ENCODE results near the gene XYLT1.

XYLT1 gene

DNA sequence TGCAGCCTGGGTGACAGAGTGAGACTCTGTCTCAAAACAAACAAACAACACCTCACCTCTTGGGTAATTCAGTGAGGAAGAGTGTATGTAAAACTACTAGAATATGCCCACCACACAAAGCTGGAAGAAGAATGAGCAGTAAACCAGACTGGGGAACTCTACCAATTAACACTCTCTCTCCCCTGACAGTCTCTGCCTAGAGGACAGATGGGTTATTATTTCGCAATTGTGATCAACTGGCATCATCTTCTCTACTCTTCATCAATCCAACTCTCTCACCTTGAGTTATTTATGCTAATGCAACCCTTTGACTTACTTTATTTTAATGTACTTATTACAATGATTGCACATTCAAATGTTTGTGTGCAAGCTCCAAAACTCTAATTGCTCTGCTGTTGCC is 205.6 kb downstream of the XYLT1 start:
- in situ Hi-C loops (cut with HindIII; ENCODE audit: low sequenced_read_pairs), result no loop called here
- H3K4me3 ChIP-seq (ENCODE audit: low read depth, low read length), result no peak overlapping the region
- TF ChIP-seq, protein P1, sequence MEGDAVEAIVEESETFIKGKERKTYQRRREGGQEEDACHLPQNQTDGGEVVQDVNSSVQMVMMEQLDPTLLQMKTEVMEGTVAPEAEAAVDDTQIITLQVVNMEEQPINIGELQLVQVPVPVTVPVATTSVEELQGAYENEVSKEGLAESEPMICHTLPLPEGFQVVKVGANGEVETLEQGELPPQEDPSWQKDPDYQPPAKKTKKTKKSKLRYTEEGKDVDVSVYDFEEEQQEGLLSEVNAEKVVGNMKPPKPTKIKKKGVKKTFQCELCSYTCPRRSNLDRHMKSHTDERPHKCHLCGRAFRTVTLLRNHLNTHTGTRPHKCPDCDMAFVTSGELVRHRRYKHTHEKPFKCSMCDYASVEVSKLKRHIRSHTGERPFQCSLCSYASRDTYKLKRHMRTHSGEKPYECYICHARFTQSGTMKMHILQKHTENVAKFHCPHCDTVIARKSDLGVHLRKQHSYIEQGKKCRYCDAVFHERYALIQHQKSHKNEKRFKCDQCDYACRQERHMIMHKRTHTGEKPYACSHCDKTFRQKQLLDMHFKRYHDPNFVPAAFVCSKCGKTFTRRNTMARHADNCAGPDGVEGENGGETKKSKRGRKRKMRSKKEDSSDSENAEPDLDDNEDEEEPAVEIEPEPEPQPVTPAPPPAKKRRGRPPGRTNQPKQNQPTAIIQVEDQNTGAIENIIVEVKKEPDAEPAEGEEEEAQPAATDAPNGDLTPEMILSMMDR (IDR thresholded peaks at IDR 0.05; ENCODE audit: low read depth, low read length), result no peak
- DNase-seq (ENCODE audit: low read depth, low spot score), result no peak

DNA sequence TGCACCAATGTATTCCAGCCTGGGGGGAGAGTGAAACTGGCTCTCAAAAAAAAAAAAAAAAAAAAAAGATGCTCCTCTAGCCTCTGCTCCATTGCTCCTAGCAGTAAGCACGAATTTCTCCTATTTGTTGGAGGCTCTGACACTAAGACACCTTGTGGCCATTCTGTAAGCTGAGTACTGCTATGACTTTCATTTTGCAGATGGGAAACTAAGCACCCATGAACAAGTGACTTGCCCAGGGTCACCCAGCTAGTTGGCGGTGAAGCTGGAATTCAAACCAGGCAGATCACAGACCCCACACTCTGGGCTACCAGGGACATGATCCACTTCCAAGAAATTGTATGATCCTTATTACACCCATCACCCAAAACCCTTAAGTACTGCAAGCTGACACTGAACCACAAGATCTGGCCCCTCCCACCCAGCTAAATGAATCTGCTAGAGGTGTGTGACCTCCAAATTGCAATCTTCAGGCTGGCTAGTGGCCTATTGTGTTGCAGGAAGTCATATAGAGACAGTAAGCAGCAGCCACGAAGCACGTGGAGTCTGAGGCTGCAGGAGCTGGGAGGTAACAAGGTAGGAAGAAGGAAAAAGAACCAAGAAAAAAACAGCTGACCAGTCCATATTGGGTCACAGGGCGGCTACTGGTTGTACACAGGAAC is 209.4 kb downstream of the XYLT1 start:
- in situ Hi-C loops (cut with HindIII; ENCODE audit: low sequenced_read_pairs), result no loop called here
- no peak for DNase-seq (ENCODE audit: low read depth, low spot score)

DNA sequence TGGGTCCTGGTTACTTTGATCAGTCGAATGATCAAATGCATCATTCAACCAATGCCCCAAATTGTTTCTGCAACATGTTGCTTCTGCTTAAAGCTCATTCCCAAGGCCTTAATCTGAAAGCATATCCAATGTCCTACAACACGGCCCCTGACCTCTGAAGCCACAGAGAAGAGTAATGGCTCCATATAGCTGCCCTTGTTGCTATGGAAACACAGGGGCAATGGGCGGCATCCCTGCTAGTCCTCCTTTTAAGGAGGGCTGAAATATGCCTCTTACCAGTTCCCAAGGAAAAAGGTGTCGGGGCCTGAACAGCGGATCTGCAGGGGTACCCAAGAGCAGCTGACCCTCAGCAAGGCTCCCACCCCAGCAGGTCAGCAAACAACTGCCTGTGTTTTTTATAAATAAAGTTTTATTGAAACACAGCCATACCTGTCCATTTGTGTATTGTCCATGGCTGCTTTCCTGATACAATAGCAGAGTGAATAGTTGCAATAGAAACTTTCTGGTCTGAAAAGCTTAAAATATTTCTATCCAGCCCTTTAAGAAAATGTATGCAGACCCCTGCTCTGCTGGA is 210.4 kb downstream of the XYLT1 start:
- no peak overlapping the region for H3K4me3 ChIP-seq (ENCODE audit: low read depth, low read length)
- in situ Hi-C loops (cut with HindIII; ENCODE audit: low sequenced_read_pairs), result no loop called here
- TF ChIP-seq, protein P1 (IDR thresholded peaks at IDR 0.05; ENCODE audit: low read depth, low read length), result no peak
- DNase-seq (ENCODE audit: low read depth, low spot score), result no peak

More for the DNA sequence above, 209.4 kb downstream of the XYLT1 start:
- TF ChIP-seq, protein P1 (IDR thresholded peaks at IDR 0.05; ENCODE audit: low read depth, low read length), result no peak
- H3K4me3 ChIP-seq (ENCODE audit: low read depth, low read length), result no peak overlapping the region

DNA sequence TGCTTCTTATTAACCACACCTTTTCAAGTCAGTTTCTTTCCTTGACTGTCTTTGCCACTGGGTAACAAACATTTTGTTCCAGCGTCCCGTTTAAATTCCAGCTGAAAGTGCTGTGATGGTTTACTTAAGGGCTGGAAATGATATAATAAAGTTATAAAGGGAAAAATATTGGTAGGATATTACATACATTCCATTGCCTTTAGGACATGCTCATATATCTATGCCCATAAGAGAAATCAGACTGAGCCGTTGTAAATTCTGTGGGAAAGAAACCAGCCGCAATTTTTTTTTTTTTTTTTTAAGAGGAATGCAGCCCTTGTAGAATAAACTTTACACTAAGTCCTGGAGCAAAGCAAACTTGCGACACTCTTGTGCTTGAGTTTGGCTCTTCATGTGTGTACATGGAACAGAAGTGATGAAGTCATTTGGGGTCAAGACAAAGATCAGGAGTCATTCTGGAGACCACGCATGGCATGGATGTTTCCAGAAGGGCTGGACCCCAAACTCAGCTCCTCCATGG is 210.9 kb downstream of the XYLT1 start:
- no peak overlapping the region for H3K4me3 ChIP-seq (ENCODE audit: low read depth, low read length)
- no peak for DNase-seq (ENCODE audit: low read depth, low spot score)
- TF ChIP-seq, protein P1 (IDR thresholded peaks at IDR 0.05; ENCODE audit: low read depth, low read length), result no peak
- in situ Hi-C loops (cut with HindIII; ENCODE audit: low sequenced_read_pairs), result no loop called here

DNA sequence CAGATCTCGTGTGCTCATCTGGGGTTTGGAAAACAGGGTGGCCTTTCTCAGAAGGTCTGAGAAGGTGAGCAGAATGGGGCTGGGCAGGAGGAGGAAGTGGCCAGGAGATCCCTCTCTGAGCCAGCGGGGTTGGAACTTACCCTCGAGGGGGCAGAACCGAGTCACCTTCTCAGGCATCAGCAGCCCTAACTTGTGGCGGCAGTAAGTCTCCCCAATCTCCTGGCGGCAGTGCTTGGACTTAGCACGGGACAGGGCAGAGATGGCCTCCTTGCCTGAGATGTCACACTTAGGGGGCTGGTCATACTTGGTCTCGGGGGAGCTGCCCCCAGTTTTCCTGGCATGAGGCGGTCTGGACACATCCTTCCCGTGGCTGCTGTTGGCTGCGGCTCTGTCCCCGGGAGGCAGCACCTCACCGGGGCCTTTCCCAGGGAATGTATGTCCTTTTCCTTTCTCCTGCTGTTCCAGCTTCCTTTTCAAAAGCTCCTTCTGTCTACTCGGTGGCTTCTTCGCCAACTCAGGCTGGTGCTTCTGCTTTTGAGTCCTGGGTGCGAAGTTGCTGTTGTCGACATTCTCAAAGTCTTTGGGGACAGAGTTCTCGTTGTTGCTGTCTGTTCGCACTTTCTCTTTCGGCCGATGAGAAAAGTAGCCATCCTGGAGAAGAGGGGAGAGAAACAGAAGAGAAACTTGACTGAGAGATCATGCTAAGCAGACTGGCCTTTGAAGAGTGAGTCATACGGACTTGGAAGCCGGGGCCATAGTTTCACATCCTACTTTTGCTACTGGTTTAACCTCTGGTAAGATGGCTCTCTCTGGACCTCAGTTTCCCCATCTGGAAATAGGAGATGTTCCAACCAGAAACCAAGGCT is 211.7 kb downstream of the XYLT1 start:
- no peak for DNase-seq (ENCODE audit: low read depth, low spot score)
- TF ChIP-seq, protein P1 (IDR thresholded peaks at IDR 0.05; ENCODE audit: low read depth, low read length), result no peak
- in situ Hi-C loops (cut with HindIII; ENCODE audit: low sequenced_read_pairs), result no loop called here
- no peak overlapping the region for H3K4me3 ChIP-seq (ENCODE audit: low read depth, low read length)

DNA sequence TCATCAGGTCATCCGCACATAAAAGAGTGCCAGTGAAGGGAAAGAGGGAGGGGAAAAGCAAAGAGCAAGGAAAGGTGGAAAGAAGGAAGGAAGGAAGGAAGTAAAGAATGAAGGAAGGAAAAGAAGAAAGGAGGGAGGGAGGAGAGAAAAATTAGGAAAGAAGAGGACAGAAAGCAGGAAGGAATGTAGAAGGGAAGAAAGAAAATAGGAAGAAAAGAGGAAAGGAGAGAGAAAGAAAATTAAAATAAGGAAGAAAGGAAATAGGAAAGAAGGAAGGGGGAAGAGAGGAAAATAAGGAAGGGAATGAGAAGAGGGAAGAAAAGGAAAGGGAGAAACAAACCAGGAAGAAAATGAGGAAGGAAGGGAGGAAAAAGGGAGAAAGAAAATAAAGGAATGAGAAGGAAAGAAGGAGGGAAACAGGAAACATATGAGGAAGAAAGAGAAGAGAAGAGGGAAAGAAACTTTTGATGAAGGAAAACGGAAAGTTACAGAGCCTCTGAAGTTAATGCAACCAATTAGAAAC is 212.6 kb downstream of the XYLT1 start:
- no peak for DNase-seq (ENCODE audit: low read depth, low spot score)
- in situ Hi-C loops (cut with HindIII; ENCODE audit: low sequenced_read_pairs), result no loop called here

More for the DNA sequence above, 212.6 kb downstream of the XYLT1 start:
- TF ChIP-seq, protein P1 (IDR thresholded peaks at IDR 0.05; ENCODE audit: low read depth, low read length), result no peak
- no peak overlapping the region for H3K4me3 ChIP-seq (ENCODE audit: low read depth, low read length)
